Mesothelial cell of epicardium (in vitro differentiated cells): Measurements from ENCODE around the gene PAK2. TPM values are rescaled to one million over a fixed set of nuclear protein-coding genes. Genes with fewer than 3 reads are reported as not detected.

Source experiments
- DNase-seq, 2 experiments: peaks; one replicate each; pipeline ENCODE4 v3.0.0; 2021; ENCODE audit warnings: low spot score in 2 of 2; ENCODE audit not compliant: unreplicated experiment in 2 of 2
- H3K27ac Mint-ChIP-seq: 2 replicates; pipeline ENCODE4 v1.8.0; 2021; ENCODE audit warnings: mixed read lengths
- H3K27me3 Mint-ChIP-seq: 2 replicates; pipeline ENCODE4 v1.8.0; 2021; ENCODE audit warnings: low read depth, mixed read lengths
- H3K36me3 Mint-ChIP-seq: 2 replicates; pipeline ENCODE4 v1.8.0; 2021; ENCODE audit warnings: mixed read lengths
- H3K4me1 Mint-ChIP-seq: 2 replicates; pipeline ENCODE4 v1.8.0; 2021; ENCODE audit warnings: mixed read lengths
- H3K4me3 Mint-ChIP-seq: 2 replicates; pipeline ENCODE4 v1.8.0; 2021; ENCODE audit warnings: mild to moderate bottlenecking, moderate library complexity, mixed read lengths
- H3K9me3 Mint-ChIP-seq: 2 replicates; pipeline ENCODE4 v1.8.0; 2021; ENCODE audit warnings: mixed read lengths
- total RNA-seq: library from RNA; stranded (reverse); gene quantifications from 3 replicates; pipeline ENCODE4 v1.2.1, GENCODE V29; 2021
- TF ChIP-seq, protein P1 (sequence below): fragments of 200-600 bp; sonication (generic); IDR thresholded peaks from one replicate; pipeline ENCODE4 v1.5.0; 2021; ENCODE audit warnings: antibody characterized with exemption; ENCODE audit not compliant: unreplicated experiment

The PAK2 gene
- total RNA-seq, 1 donor from 2014 or later = 52.0 TPM

DNA sequence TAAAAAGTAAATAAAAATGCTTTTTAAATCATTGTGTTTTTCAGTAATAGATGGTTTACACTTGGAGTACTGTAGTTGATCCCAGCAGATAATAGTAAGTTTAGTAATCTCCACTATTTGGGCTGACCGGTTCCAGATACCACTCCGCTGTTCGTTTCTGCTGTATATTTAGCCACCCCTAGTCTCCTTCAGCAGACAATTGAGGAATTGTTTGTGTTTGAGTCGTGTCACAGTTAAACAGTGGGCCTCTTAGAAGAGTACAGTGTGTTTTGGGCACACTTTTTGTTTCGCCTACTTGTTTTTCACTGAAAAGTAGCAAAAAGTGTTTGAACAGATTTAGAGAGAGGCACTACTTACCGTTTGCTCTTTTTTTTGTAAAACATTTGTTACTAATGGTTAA lies 33.2 kb downstream of the PAK2 start:
- H3K4me1 Mint-ChIP-seq = peaks cover 25% of the 10 kb centered on the region
- H3K4me3 Mint-ChIP-seq = no peak overlapping the region
- H3K9me3 Mint-ChIP-seq = peaks cover 11% of the 10 kb centered on the region
- peaks cover 20% of the 10 kb centered on the region for H3K36me3 Mint-ChIP-seq
- no peaks in the 10 kb centered on the region for H3K27me3 Mint-ChIP-seq
- TF ChIP-seq, protein P1, sequence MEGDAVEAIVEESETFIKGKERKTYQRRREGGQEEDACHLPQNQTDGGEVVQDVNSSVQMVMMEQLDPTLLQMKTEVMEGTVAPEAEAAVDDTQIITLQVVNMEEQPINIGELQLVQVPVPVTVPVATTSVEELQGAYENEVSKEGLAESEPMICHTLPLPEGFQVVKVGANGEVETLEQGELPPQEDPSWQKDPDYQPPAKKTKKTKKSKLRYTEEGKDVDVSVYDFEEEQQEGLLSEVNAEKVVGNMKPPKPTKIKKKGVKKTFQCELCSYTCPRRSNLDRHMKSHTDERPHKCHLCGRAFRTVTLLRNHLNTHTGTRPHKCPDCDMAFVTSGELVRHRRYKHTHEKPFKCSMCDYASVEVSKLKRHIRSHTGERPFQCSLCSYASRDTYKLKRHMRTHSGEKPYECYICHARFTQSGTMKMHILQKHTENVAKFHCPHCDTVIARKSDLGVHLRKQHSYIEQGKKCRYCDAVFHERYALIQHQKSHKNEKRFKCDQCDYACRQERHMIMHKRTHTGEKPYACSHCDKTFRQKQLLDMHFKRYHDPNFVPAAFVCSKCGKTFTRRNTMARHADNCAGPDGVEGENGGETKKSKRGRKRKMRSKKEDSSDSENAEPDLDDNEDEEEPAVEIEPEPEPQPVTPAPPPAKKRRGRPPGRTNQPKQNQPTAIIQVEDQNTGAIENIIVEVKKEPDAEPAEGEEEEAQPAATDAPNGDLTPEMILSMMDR = no peak
- DNase-seq = no peak
- H3K27ac Mint-ChIP-seq = peak overlapping the region; percentile 48

DNA sequence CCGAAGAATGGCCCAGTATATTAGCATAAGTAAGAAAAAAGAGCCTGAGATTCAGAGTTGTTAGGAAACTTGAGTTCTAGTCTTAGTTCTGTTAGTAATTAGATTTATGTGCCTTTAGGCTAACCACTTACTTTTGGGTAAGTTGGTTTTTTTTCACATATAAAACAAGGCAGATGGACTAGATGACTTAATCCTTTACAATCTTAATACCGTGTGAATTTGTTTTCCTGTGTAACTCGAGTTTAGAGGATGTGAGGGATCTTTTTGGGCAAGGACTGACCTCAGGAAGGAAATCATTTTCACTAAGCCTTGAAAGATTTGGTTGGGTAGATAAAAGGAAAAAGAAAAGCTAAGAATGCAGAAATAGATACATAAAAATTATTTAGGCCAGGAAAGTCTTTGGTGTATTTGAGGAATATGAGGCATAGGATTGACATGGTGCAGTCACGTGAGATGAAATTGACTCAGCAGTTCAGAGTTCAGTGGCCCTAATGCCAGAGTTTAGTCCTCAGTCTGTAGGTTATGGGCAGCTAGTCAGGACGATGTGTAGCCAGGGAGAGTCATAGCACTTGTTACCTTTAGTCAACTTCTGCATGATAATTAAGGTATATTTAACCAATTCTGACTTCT lies 34.6 kb downstream of the PAK2 start:
- H3K36me3 Mint-ChIP-seq = peaks cover 24% of the 10 kb centered on the region
- H3K4me1 Mint-ChIP-seq = peaks cover 33% of the 10 kb centered on the region
- no peak for DNase-seq
- peak overlapping the region; percentile 75 for H3K27ac Mint-ChIP-seq
- H3K9me3 Mint-ChIP-seq = peaks cover 11% of the 10 kb centered on the region
- no peak overlapping the region for H3K4me3 Mint-ChIP-seq
- no peaks in the 10 kb centered on the region for H3K27me3 Mint-ChIP-seq
- TF ChIP-seq, protein P1 = no peak

DNA sequence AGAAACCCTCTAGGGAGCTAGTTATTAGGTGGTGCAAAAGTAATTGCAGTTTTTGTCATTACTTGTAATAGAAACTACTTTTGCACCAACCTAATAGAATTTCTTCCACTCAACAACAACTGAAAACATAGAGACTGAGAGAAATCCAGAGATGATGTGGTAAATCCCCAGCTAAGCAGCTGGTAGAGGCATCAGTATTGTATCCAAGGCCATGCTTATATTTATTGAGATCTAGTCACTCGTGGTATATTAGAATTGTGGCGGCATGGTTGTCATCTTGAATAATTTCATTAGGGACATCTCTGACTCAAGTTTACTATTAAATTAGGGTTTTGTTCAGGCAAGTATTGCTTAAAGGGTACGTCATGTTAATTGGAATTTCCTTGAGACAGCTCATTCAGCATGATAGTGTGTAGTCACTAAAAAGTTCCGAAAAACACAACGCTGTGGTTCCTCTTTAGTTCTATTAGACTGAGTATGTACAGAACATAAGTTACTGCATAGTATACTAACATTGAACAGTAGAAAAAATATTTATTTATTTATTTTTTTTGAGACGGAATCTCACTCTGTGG lies 35.3 kb downstream of the PAK2 start:
- H3K4me3 Mint-ChIP-seq = no peak overlapping the region
- no peak for DNase-seq
- H3K4me1 Mint-ChIP-seq = peaks cover 33% of the 10 kb centered on the region
- peaks cover 13% of the 10 kb centered on the region for H3K9me3 Mint-ChIP-seq
- H3K27ac Mint-ChIP-seq = peak overlapping the region; percentile 75
- peaks cover 28% of the 10 kb centered on the region for H3K36me3 Mint-ChIP-seq
- TF ChIP-seq, protein P1 = no peak
- no peaks in the 10 kb centered on the region for H3K27me3 Mint-ChIP-seq

DNA sequence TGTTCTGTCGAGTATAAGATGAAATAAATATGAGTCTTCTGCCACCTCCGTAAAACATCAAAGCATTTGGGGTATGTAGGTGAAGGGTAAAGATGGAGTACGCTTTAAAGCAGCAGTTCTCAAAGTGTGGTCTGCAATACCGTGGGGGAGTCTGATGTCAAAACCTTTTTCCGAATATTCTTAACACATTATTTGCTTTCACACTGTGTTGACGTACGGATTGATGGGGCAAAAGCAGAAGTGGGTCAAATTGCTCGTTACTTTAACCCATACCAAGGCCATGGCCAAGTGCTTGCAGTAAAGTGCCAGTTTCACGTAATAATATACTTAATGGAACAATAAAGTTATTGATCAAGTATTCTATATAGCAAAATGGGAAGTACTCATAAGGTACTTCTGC lies 36.3 kb downstream of the PAK2 start:
- Mint-ChIP-seq H3K4me1 (peaks cover 33% of the 10 kb centered on the region), H3K9me3 (peaks cover 16% of the 10 kb centered on the region), H3K27ac (no peak overlapping the region), H3K27me3 (no peaks in the 10 kb centered on the region), H3K4me3 (no peak overlapping the region), H3K36me3 (peaks cover 31% of the 10 kb centered on the region)
- TF ChIP-seq, protein P1 = no peak
- no peak for DNase-seq

DNA sequence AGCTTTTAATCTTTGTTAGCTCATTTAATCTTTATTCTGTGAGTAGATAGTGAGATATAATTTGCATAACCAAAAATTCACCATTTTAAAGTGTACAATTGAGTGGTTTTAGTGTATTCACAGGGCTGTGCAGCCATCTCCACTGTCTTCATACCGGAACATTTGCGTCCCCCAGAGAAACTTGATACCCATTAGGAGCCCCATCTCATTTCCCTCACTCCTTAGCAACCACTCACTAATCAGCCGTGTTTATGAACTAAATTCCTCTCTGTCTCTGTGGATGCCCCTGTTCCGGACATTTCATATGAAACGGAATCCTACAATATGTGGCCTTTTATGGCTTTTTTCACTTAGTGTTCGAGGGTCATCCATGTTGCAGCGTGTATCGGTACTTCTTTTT lies 38.2 kb downstream of the PAK2 start:
- no peak for DNase-seq
- Mint-ChIP-seq H3K4me1 (peaks cover 22% of the 10 kb centered on the region), H3K9me3 (peaks cover 6% of the 10 kb centered on the region), H3K27ac (peak overlapping the region; percentile 31), H3K36me3 (peaks cover 26% of the 10 kb centered on the region), H3K27me3 (no peaks in the 10 kb centered on the region), H3K4me3 (no peak overlapping the region)
- TF ChIP-seq, protein P1 = no peak
